ENCODE data around the gene OGT.
A peak's percentile ranks its signal among the peaks of the same experiment; 100 is the strongest.
"Not testable (repeated sequence)": the region's sequence is repeated elsewhere in the genome, so short reads cannot be mapped to it uniquely, and the experiment has no call there.

OGT gene

DNA sequence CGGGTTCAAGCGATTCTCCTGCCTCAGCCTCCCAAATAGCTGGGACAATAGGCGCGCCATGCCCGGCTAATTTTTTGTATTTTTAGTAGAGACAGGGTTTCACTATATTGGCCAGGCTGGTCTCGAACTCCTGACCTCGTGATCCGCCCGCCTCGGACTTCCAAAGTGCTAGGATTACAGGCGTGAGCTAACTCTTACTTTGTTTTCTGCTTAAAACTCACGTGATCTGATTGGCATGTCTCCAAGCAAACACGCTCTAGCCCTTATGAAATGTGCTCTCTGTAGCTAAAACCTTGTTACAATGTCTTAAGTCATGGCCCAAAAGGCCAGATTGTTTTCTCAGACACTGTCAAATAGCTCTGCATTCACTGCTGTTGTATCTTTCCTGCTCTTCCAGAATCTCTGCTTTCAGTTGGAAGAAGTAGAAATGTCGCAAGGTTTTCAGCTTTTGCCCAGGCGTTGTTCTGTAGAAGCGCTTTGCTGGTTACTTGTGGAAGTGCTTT, 39.7 kb upstream of the OGT start:
- Histone ChIP-seq H3K27ac (replicated peaks) (no peak overlapping the region), H3K4me3 (replicated peaks; ENCODE audit: insufficient read depth, low read length) (peak overlapping the region; percentile 44), H3K27me3 (ENCODE audit: insufficient read depth, poor library complexity, severe bottlenecking) (no peaks in the 10 kb centered on the region)
- DNase-seq (ENCODE audit: low read depth in 1 of 2, low spot score in 1 of 2): peak in 1 of 2 experiments; percentile 17
- TF ChIP-seq POLR2AphosphoS5 (IDR thresholded peaks at IDR 0.05; ENCODE audit: low read depth): no peak
- TF ChIP-seq CTCF (IDR thresholded peaks at IDR 0.05; ENCODE audit: insufficient read depth, low read length): no peak
- no peak for TF ChIP-seq SPI1 (IDR thresholded peaks at IDR 0.05; ENCODE audit: borderline replicate concordance, low read depth)
- no peak for TF ChIP-seq GABPA (IDR thresholded peaks at IDR 0.05; ENCODE audit: low read depth)
- TF ChIP-seq, protein P1, sequence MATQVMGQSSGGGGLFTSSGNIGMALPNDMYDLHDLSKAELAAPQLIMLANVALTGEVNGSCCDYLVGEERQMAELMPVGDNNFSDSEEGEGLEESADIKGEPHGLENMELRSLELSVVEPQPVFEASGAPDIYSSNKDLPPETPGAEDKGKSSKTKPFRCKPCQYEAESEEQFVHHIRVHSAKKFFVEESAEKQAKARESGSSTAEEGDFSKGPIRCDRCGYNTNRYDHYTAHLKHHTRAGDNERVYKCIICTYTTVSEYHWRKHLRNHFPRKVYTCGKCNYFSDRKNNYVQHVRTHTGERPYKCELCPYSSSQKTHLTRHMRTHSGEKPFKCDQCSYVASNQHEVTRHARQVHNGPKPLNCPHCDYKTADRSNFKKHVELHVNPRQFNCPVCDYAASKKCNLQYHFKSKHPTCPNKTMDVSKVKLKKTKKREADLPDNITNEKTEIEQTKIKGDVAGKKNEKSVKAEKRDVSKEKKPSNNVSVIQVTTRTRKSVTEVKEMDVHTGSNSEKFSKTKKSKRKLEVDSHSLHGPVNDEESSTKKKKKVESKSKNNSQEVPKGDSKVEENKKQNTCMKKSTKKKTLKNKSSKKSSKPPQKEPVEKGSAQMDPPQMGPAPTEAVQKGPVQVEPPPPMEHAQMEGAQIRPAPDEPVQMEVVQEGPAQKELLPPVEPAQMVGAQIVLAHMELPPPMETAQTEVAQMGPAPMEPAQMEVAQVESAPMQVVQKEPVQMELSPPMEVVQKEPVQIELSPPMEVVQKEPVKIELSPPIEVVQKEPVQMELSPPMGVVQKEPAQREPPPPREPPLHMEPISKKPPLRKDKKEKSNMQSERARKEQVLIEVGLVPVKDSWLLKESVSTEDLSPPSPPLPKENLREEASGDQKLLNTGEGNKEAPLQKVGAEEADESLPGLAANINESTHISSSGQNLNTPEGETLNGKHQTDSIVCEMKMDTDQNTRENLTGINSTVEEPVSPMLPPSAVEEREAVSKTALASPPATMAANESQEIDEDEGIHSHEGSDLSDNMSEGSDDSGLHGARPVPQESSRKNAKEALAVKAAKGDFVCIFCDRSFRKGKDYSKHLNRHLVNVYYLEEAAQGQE (IDR thresholded peaks at IDR 0.05; ENCODE audit: insufficient replicate concordance, low read depth): no peak

DNA sequence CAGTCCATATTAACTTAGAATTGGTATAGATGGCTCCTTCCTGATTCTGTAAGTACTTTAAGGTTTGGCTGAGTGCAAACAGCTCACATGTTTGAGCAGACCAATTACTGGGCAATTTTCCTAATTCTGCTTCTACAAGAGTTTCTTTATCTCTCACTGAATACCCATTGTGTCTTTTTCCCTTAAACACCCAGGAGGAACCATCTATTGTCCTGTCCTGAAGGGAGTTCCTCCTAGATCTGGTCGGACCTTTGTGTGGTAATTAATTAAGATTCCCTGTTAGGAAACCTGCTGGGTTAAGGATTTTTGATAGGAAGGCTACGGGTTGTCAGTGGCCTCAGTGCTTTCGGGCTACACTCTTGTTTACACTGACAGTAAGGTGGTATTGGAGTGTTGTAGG, 36.9 kb upstream of the OGT start:
- DNase-seq (ENCODE audit: low read depth in 1 of 2, low spot score in 1 of 2); H3K4me3 ChIP-seq (replicated peaks; ENCODE audit: insufficient read depth, low read length); H3K27me3 ChIP-seq (ENCODE audit: insufficient read depth, poor library complexity, severe bottlenecking); H3K27ac ChIP-seq (replicated peaks): not testable (repeated sequence)

DNA sequence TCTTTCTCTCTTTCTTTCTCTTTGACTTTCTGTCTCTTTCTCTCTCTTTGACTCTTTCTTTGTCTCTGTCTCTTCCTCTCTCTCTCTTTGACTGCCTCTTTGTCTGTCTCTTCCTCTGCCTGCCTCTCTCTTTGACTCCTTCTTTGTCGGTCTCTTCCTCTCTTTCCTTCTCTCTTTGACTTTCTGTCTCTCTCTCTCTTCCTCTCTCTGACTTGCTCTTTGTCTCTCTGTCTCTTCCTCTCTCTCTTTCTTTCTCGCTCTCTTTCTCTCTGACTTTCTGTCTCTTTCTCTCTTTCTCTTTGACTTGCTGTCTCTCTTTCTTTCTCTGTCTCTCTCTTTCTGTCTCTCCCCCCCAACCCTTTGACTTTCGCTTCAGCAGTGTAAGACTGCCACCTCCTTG, 36.4 kb upstream of the OGT start:
- H3K27ac ChIP-seq (replicated peaks): no peak overlapping the region
- TF ChIP-seq POLR2AphosphoS5 (IDR thresholded peaks at IDR 0.05; ENCODE audit: low read depth) (no peak), SPI1 (IDR thresholded peaks at IDR 0.05; ENCODE audit: borderline replicate concordance, low read depth) (no peak), CTCF (IDR thresholded peaks at IDR 0.05; ENCODE audit: insufficient read depth, low read length) (no peak), GABPA (IDR thresholded peaks at IDR 0.05; ENCODE audit: low read depth) (no peak)
- TF ChIP-seq, protein P1 (IDR thresholded peaks at IDR 0.05; ENCODE audit: insufficient replicate concordance, low read depth): no peak
- no peak for DNase-seq (ENCODE audit: low read depth in 1 of 2, low spot score in 1 of 2)
- no peak overlapping the region for H3K4me3 ChIP-seq (replicated peaks; ENCODE audit: insufficient read depth, low read length)
- no peaks in the 10 kb centered on the region for H3K27me3 ChIP-seq (ENCODE audit: insufficient read depth, poor library complexity, severe bottlenecking)

- H3K27ac ChIP-seq (replicated peaks); DNase-seq (ENCODE audit: low read depth in 1 of 2, low spot score in 1 of 2); H3K27me3 ChIP-seq (ENCODE audit: insufficient read depth, poor library complexity, severe bottlenecking); H3K4me3 ChIP-seq (replicated peaks; ENCODE audit: insufficient read depth, low read length): not testable (repeated sequence)
Observed at GRCh38 chrX:71502080-71502479, 30.8 kb upstream of the OGT start.

- TF ChIP-seq CTCF (IDR thresholded peaks at IDR 0.05; ENCODE audit: insufficient read depth, low read length) (no peak), SPI1 (IDR thresholded peaks at IDR 0.05; ENCODE audit: borderline replicate concordance, low read depth) (no peak), GABPA (IDR thresholded peaks at IDR 0.05; ENCODE audit: low read depth) (no peak), POLR2AphosphoS5 (IDR thresholded peaks at IDR 0.05; ENCODE audit: low read depth) (no peak)
- TF ChIP-seq, protein P1 (IDR thresholded peaks at IDR 0.05; ENCODE audit: insufficient replicate concordance, low read depth): no peak
- no peaks in the 10 kb centered on the region for H3K27me3 ChIP-seq (ENCODE audit: insufficient read depth, poor library complexity, severe bottlenecking)
- no peak overlapping the region for H3K27ac ChIP-seq (replicated peaks)
- DNase-seq (ENCODE audit: low read depth in 1 of 2, low spot score in 1 of 2): peak in 1 of 2 experiments; percentile 18
- no peak overlapping the region for H3K4me3 ChIP-seq (replicated peaks; ENCODE audit: insufficient read depth, low read length)
Observed at GRCh38 chrX:71504346-71504745, 28.6 kb upstream of the OGT start.

Measured in HL-60 (cell line).